HG02884 (cell line): ENCODE results near the gene PLD5.
"Not testable (repeated sequence)": the region's sequence is repeated elsewhere in the genome, so short reads cannot be mapped to it uniquely, and the experiment has no call there.

Experiments
- ATAC-seq: cut with Tn5 transposase; IDR thresholded peaks from one replicate; pipeline ENCODE4 v1.9.1; 2021; ENCODE audit warnings: mild to moderate bottlenecking, moderate library complexity; ENCODE audit not compliant: unreplicated experiment

The PLD5 gene

DNA sequence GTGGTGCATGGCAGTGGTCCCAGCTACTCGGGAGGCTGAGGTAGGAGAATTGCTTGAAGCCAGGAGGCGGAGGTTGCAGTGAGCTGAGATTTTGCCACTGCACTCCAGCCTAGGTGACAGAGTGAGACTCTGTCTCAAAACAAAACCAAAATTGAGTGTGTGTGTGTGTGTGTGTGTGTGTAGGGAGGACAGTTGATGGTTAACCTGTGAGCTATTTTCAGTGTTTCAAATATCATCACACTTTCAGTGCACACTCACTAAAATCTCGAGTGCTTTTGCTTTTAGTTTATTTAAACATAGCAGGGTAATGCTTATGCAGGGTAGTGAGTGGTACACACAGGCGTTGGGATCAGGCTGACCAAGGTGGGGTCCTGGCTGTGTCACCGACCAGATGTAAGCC, 344.7 kb downstream of the PLD5 start:
- peak; percentile 89 for ATAC-seq

DNA sequence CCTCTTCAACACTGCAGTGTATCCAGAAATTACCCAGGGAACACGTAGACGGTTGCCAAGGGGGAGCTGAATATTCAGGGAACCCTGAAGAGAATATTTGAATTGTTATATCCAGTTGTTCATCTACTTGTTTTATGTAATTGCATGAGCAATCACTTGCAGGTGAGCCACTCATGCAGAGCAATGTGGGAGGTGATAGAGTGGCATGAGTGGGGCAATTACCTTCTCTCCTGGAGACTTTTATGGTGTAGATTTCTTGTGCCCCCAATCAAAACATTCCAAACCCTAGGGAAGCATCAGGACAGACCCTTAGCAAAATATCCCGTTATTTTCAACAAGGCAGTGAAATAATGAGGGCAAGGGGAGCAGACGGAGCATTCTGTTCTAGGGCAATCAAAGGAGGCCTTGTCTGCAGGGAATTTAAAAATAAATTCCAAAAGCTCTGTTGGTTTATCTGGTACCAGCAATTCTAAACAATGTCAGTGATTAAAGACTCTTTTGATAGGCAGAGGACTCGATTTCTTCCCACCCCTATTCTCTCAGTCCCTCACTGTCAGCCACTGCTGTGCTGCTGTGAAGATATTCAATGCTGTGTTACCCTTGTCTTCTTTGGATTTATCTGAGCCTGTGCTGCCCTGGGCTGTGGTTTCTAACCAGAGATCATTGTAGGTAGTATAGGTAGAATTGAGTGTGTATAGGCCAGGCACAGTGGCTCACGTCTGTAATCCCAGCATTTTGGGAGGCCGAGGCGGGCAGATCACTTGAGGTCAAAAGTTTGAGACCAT, 345.4 kb downstream of the PLD5 start:
- ATAC-seq: peak; percentile 15

DNA sequence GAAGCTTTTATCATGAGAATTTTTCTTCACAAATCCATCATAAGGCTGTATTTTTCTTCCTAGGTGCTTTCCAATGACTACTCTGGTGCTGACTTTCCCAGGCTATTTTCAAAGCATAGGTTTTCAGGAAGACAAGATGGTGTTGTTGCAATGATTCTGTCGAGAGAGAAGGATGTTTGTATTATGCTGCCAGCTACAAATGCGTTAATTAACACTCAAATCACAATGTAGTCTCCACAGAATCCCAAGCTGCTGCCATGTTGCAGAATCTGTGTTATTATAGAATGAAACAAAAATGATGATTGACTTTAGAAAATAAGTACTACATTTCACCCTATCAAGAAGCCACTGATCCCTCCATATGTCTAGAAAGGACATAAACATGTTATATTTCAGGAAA, 346.1 kb downstream of the PLD5 start:
- no peak for ATAC-seq

DNA sequence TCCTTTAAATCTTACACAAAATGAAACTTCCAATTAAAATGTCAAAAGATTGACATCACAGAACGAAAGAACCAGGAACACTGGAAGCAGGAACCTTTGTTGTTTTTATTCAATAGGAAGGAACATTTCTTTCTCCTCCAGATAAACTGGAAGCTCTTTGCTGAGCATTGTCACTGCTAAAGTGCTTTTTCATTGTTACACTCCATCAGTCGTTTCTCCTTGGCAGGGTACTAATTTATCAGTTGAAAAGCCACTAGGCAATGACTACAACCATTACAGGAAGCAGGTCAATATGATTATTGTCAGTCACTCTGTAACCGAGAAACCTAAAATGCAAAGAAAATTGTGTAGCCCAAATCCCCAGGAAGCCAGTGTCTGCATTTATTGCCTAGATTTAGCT, 362.4 kb downstream of the PLD5 start:
- ATAC-seq: no peak

DNA sequence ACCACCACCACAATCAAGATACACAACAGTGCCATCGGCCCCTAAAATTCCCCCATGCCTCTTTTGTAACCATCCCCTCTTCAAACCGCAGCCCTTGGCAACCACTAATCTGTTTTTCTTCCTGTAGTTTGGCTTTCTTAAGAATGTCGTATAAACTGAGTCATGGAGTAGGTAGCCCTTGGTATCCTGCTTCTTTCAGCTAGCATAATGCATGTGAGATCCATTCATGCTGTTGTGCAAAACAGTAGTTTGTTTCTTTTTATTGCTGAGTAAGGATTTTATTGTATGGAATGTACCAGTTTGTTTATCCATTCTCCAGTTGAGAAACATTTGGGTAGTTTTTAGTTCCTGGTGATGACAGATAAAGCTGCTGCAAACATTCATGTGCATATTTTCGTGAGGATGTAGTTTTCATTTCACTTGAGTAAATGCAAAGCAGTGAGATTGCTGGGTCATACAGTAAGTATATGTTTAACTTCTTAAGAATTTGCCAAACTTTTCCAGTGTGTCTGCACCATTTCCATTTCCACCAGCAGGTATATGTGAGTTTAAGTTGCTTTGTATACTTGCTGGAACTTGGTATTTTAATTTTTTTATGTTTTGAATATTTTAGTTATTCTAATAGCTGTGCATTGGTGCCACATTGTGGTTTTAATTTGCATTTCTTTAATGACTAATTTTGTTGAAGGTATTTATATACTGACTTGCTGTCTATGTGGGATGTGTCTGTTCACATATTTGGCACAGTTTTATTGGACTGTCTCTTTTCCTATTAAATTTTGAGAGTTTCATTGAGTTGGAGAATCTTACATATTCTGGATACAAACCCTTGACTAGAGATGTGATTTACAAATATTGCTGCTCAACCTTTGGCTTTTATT, 377.2 kb downstream of the PLD5 start:
- ATAC-seq: no peak

DNA sequence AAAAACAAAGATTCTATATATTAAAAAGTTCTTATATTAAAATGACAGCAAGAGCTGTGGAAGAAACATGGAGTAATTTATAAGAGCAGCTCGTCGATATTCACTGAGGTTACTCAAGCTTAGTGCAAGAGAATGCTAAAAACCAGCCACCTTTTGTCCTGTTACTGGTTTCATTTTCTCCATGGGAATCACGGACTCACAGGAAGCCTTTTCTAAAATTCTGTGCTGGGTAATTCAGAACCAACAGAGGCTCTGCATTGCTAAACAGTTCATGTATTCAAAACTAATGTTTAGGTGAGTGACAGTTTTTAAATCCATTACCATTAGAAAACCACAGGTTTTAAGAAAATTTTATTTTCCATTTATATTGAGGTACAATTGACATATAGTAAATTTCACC, 377.8 kb downstream of the PLD5 start:
- ATAC-seq: no peak

DNA sequence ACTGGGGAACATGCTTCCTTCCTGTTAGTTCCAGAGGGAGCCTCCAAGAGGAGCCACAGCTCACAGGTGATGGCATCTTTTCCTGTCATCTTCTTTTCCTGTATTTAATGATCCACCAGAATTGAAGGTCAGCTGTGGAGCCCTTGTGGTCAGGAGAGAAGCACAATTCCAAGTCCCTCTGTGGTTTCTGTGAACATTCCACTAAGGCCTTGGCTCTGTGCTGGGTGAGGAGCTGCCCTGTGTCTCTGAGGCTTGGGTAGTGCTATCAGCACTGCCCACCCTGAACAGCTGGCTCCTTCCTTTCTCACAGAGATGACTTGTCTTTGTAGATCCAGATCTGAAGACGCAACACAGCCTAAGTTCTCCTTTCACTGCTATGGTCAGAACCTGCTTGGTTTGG, 383.7 kb downstream of the PLD5 start:
- no peak for ATAC-seq

DNA sequence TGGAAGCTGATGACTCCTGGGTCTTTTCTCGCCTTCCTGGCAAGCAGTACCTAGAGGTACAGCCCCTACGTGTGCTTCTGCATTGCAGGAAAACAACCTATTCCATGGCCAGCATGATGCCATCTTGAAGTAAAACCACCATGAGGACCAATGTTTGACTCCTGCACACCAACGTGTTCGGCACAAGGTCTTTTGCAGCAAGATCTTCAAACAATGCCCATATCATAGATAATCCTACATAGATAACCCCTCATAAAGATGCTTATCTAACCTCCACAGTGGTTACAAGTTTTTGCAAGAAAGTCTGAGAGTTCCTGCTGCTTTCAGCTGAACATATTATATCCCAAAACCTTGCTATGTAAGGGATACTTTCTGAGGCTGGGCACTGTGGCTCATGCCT, 384.5 kb downstream of the PLD5 start:
- no peak for ATAC-seq

DNA sequence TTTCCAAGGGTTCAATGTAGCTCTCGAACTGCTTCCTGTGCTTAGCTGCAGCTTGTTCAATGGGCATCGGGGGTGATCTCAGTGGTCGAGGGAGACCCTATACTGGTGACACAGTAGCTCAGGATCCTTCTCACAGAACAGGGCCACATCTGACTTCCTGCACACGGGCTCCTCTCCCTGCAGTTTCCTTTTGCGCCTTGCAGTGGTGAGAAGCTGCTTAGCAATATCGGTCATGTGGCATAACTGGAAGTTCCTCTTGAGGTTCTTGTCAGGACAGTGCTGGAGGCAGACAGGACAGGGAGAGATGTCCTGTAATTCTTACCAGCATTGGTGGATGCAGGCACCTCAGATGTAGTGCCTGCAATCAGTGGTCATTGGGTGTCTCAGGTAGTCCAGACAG, 385.1 kb downstream of the PLD5 start:
- ATAC-seq: peak; percentile 69

DNA sequence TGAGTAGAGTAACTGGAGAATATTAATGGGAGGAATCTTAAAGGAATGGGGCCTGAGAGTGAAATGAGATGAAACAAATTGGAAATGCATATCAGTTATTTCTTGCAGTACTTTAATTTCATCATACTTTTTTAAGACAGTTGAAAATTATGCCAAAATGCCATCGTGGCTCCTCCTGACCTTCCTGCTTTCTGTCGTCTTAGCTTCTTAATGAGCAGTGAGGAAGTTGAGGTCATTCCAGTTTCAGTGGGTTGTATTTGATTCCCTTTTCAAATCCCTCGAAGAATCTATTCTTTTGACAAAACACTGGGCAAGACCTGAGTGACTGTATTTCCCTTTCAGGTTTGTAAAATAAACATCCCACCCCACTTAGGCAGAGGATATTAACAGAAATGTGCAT, 390.7 kb downstream of the PLD5 start:
- no peak for ATAC-seq

DNA sequence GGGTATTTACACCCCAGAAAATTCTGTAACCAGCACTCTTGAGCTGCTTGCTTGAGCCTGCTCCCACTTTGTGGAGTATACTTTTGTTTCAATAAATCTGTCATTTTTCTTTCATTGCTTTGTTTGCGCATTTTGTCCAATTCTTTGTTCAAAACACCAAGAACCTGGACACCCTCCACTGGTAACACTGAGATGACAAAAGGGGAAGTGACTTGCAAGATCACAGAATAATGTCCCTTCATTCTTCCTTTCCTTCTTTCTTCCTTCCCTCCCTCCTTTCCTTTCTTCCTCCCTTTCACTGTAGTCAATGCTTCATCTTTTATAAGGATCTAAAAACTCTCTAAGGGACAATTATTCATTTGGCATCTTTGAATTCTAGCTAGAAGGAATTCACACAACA, 391.1 kb downstream of the PLD5 start:
- no peak for ATAC-seq

DNA sequence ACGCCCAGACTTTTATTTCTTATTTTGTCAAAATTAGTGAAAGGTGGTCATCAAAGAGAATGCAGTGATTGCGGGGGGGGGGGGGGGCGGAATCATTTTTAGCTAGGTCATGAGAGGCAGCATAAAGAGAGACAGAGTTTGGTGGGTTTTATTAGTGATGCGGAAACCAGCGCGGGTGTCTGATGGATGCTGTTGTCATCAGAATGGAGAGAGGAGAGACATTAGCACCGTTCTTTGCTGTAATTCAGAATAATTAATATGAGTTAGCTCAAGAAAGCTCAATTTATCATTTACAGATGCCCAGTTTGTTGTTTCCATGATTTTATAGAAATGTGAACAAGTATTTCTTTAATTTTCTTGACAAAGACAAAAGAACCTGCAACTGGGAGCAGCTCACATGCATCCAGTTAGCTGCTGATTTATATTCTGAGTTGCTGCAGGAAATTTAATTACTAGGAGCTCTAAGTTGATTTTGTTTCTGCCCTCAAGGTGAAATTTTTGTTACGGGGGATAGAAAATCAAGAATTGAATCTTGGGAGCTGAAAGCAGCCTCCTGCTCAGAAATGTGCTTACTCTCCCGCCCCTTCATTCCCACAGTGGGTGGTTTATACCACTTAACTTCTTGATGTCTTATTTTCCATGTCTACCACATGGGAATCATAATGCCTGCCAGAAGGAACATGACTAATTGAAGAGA, 392.2 kb downstream of the PLD5 start:
- ATAC-seq: no peak

DNA sequence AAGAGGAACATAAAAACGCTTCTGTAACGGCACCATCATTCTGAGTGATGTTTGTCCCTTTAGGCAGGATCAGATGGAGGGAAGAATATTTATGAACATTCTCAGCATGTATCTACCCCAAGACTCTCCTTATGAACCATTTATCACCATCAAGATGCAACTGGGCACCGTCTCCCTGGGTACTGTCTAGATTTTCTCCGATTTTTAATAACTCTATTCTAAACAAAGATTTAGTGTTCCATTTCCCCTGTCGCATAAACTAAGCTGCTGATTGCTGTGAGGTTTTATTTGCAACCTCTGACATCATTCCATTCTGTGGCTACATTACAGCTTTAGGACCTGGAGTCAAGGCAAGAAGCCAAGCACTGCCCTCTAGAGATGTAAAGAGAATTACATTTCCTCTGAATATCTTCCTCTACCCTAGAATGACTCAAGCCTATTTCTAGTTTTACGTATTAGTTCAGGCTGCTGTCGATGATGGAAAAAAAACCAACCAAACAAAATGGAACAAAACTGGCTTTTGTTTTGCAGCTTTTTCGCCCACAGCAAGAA, 395.5 kb downstream of the PLD5 start:
- peak; percentile 63 for ATAC-seq

DNA sequence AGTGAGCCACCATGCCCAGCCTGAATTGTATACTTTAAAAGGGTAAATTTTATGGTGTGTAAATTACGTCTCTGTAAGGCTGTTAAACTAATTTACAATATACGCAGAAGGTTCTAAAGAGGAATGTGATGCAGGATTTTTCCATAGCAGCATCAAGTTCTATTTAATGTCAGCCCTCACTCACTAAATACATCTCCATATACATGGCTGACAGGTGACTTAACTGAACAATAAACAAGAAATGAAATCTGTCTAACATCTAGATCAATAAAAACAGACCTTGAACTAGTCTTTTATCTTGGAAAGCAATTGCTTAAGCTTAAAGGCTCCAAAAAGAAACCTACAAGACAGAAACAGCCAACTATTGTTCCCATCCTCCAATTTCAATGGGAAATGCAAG, 404.1 kb downstream of the PLD5 start:
- no peak for ATAC-seq

DNA sequence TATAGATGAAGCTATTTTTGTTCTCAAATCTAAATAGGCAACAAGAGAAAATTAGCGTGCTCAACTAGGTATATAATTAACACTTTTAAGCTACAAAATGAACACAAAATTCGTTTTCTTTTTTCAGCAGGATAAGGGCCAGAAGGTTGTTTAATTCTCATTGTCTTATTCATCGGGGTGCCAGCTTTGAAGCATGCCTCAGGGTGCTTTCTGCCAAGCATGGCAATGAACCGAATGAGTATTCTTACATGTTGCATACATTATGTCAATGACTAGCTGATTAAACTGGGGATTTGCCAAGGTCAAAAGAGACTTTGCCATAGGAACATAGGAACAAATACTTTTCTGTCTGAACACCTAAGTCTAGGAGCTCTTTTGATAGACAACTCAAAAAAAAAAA, 423.6 kb downstream of the PLD5 start:
- no peak for ATAC-seq

DNA sequence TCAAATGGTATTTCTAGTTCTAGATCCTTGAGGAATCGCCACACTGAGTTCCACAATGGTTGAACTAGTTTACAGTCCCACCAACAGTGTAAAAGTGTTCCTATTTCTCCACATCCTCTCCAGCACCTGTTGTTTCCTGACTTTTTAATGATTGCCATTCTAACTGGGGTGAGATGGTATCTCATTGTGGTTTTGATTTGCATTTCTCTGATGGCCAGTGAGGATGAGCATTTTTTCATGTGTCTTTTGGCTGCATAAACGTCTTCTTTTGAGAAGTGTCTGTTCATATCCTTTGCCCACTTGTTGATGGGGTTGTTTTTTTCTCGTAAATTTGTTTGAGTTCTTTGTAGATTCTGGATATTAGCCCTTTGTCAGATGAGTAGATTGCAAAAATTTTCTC, 427.2 kb downstream of the PLD5 start:
- not testable (repeated sequence) for ATAC-seq

DNA sequence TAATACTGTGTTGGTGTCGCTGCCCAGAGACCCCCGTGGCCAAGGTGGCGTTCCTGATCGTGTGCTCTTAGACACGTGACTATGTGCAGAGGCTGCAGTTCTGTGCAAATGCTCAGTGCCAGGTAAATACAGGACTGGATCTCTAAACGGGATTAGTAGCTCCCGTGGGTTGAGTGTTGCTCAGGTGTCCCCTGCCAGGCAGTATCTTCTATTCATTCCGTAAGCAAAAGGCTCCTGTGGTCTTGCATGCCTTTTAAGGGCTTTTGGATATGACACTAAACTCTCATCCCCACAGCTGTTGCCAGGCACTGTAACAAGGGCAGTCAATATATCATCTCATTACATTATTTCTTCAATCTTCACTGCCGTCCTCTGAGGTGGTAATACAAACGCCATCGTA, 431.4 kb downstream of the PLD5 start:
- ATAC-seq: no peak

DNA sequence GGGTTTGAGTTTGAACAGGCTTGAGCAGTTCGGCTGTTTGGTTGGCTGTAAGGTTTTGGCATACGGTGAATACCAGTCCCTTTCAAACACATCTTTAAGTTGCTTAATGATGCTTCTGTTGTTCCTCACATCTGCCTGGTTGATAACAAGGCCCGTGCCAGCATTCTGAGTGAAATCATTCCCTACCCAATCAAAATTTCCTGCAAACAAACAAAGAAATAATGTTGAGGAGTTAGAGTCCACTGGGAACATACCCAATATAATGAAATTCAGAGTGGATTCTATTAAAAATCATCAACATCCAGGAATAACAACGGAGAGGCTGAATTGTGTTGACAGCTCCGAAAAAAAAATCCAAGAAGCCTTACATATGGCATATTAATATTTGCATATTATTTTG, 434.6 kb downstream of the PLD5 start:
- ATAC-seq: no peak

DNA sequence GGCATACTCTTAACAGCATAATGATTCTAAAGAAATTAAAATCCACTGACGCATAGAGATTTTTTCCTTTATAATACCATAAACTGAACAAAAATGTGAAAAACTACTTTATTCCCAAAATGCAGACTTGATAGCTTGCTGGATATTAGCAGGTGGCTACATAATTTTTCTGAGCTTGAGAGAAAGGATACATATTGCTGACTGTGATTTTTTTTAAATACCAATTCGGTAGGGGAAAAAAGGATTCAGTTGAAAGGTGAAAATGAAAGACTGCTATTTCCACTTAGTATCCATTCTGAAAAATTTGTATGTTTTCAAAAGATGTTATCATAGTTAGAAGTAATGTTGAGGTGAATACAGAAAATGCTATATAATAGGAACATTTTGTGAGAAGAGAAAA, 435.6 kb downstream of the PLD5 start:
- ATAC-seq: no peak

DNA sequence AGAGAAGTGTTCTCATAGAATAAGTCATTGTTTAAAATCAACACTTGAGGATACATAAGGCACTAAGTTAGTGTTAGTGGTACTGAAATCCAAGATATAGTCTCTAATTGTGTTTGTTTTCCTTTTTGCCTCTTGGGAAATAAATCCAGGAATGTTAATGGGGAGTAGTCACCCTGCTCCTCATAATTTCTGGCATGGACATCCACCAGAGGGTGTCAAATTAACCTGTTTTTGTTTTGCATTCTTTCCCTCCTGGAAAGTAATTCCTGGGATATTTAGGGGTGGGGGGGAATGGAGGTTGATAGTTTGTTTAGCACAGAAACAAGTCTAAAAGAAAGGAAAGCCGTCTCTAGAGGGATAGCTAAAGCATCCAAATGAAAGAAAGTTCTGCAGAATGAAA, 437.8 kb downstream of the PLD5 start:
- ATAC-seq: no peak

DNA sequence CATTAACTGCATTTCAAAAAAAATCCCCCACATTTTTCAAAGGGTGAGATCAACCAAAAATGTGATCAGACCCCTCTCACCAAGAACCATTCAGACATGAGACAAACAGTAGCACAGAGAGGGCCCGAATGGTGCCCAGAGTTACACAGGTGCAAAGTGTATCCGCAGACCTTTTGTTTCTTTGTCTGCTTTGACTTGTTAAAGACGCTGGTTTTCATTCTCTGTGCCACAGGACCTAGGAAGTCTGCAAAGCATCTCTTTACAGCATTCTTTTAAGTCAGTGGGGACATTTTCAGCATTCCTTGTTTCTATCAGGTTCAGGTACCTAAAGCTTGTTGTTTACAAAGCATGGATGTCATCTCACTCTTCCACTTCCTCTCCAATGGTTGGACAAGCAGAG, 438.4 kb downstream of the PLD5 start:
- ATAC-seq: no peak
